Activated T-cell treated with anti-CD3 and anti-CD28 coated beads, Interleukin-2, amount 50 U/mL, for 4 hours (primary cell): Measurements from ENCODE around the gene TAX1BP3. TPM values are rescaled to one million over a fixed set of nuclear protein-coding genes. Genes with fewer than 3 reads are reported as not detected.
A peak's percentile ranks its signal among the peaks of the same experiment; 100 is the strongest.

ENCODE experiments used
- ATAC-seq, 2 donors: fragments of 200-7000 bp; cut with Tn5 transposase; one replicate each; pipeline ENCODE4 v1.10.0; 2021
- DNase-seq: peaks from one replicate; pipeline ENCODE4 v3.0.0-alpha.2; 2020
- H3K27me3 Mint-ChIP-seq: one replicate; pipeline ENCODE4 v1.8.0; 2021; ENCODE audit warnings: low read depth, mixed read lengths
- H3K36me3 Mint-ChIP-seq: one replicate; pipeline ENCODE4 v1.8.0; 2022; ENCODE audit warnings: mixed read lengths; ENCODE audit not compliant: insufficient read depth
- H3K4me1 Mint-ChIP-seq: one replicate; pipeline ENCODE4 v1.8.0; 2021; ENCODE audit warnings: low read depth, mixed read lengths
- H3K4me3 Mint-ChIP-seq: one replicate; pipeline ENCODE4 v1.8.0; 2021; ENCODE audit warnings: mild to moderate bottlenecking, moderate library complexity, mixed read lengths
- H3K9me3 Mint-ChIP-seq: one replicate; pipeline ENCODE4 v1.8.0; 2021; ENCODE audit warnings: mixed read lengths
- total RNA-seq, 3 donors: library from RNA; stranded (reverse); gene quantifications; one replicate each; pipeline ENCODE4 v1.2.1, GENCODE V29; 2021

The TAX1BP3 gene
- total RNA-seq, 3 donors from 2014 or later: 8.9 to 10.6 (median 9.2) TPM

- no peak for DNase-seq
- H3K36me3 Mint-ChIP-seq: peaks cover 3% of the 10 kb centered on the region
- peaks cover 7% of the 10 kb centered on the region for H3K4me1 Mint-ChIP-seq
- H3K27me3 Mint-ChIP-seq: no peaks in the 10 kb centered on the region
- H3K9me3 Mint-ChIP-seq: no peaks in the 10 kb centered on the region
- H3K4me3 Mint-ChIP-seq: no peak overlapping the region
- ATAC-seq: no peak
Measured at GRCh38 chr17:3678821-3679530, 10.6 kb upstream of the TAX1BP3 start.

DNA sequence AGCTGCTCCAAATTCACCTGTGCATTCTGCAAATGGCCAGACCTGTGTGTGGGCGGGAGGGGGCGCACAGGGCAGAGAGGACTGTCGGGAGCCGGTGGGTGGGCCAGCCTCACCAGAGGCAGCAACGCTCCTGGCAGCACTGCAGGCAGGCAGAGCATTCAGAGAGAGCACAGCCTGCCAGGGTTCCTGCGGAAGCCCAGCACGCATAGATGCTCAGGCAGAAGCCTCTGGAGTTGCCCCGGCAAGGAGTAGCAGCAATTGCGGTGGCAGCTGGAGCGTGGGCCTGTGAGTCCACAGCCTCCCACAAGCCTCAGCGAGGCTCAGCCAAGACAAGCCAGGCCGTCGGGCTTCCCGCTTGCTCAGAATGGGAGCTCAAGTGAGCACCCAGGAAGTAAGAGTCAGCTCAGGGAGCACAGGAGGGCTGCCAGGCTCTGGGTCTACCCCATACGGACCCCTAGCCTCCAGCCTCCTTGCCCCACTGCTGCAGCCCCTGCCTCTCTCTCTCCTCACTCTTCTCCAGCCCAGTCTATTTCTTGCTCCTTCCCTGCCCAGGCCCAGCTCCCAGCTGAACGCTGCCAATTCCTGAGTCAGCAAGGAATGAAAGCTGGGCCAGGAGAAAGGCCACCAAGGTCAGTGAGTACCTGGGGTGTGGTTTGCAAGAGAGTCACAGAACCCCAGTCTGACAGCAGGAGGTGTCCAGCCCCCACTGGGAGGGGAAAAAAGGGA is 9.9 kb upstream of the TAX1BP3 start:
- Mint-ChIP-seq H3K36me3 (peaks cover 3% of the 10 kb centered on the region), H3K27me3 (no peaks in the 10 kb centered on the region), H3K9me3 (no peaks in the 10 kb centered on the region), H3K4me3 (no peak overlapping the region), H3K4me1 (peaks cover 5% of the 10 kb centered on the region)
- ATAC-seq (no peak), DNase-seq (no peak)

DNA sequence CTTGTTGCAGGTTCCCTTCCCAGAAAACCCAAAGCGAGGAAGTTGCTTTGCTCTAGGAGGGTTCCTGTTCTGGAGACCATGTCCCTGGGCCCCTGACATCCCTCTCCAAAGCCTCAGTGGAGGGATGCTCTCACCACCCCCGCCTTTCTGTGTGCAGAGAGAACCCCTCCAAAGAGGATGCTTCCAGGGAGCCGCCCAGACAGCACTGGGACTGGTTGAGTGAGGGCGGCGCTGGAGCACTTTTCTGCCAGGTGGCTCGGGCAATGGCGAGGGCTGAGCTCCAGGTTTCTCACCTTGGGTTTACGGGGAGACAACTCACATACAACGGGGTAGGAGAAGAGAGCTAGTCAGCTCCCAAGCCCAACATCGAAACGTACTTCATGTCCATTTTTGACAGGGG is 7.5 kb upstream of the TAX1BP3 start:
- ATAC-seq (no peak), DNase-seq (no peak)
- no peaks in the 10 kb centered on the region for H3K4me1 Mint-ChIP-seq
- no peaks in the 10 kb centered on the region for H3K9me3 Mint-ChIP-seq
- no peaks in the 10 kb centered on the region for H3K27me3 Mint-ChIP-seq
- peaks cover 3% of the 10 kb centered on the region for H3K36me3 Mint-ChIP-seq
- no peak overlapping the region for H3K4me3 Mint-ChIP-seq

DNA sequence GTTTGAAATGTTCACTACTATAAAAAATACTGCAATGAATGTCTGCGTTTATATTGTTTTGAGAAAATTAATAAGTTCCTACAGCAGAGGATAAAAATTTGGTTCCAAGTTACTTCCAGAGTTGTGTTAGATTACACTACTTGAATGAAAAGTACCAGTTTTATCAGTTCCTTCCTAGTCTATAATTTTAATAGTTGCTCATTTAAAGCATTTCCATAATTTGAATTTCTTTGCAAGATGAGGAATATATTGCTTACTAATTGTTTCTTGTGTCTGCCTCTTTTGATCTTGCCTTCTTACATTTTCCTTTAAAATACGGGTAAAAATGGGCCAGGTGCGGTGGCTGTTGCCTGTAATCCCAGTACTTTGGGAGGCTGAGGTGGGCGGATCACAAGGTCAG is 4.2 kb upstream of the TAX1BP3 start:
- Mint-ChIP-seq H3K9me3 (no peaks in the 10 kb centered on the region), H3K27me3 (no peaks in the 10 kb centered on the region)
- no peak for DNase-seq

GRCh38 chr17:3669548-3669947 is 1.2 kb upstream of the TAX1BP3 start:
- H3K27me3 Mint-ChIP-seq: no peaks in the 10 kb centered on the region
- H3K9me3 Mint-ChIP-seq: no peaks in the 10 kb centered on the region
- H3K4me3 Mint-ChIP-seq: peak overlapping the region; percentile 94
- no peaks in the 10 kb centered on the region for H3K36me3 Mint-ChIP-seq
- no peak for DNase-seq
- no peak for ATAC-seq
- peaks cover 19% of the 10 kb centered on the region for H3K4me1 Mint-ChIP-seq

More for the DNA sequence above, 4.2 kb upstream of the TAX1BP3 start:
- ATAC-seq: no peak
- Mint-ChIP-seq H3K4me3 (no peak overlapping the region), H3K4me1 (peaks cover 9% of the 10 kb centered on the region), H3K36me3 (peaks cover 3% of the 10 kb centered on the region)

DNA sequence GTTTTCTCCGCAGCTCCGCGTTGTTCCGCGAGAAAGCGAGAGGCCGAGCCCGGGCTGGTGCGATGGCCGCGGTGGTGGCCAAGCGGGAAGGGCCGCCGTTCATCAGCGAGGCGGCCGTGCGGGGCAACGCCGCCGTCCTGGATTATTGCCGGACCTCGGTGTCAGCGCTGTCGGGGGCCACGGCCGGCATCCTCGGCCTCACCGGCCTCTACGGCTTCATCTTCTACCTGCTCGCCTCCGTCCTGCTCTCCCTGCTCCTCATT is 638 bp upstream of the TAX1BP3 start:
- Mint-ChIP-seq H3K9me3 (no peaks in the 10 kb centered on the region), H3K4me3 (peak overlapping the region; percentile 94), H3K36me3 (no peaks in the 10 kb centered on the region), H3K4me1 (peaks cover 19% of the 10 kb centered on the region), H3K27me3 (no peaks in the 10 kb centered on the region)
- DNase-seq: no peak
- ATAC-seq: no peak

DNA sequence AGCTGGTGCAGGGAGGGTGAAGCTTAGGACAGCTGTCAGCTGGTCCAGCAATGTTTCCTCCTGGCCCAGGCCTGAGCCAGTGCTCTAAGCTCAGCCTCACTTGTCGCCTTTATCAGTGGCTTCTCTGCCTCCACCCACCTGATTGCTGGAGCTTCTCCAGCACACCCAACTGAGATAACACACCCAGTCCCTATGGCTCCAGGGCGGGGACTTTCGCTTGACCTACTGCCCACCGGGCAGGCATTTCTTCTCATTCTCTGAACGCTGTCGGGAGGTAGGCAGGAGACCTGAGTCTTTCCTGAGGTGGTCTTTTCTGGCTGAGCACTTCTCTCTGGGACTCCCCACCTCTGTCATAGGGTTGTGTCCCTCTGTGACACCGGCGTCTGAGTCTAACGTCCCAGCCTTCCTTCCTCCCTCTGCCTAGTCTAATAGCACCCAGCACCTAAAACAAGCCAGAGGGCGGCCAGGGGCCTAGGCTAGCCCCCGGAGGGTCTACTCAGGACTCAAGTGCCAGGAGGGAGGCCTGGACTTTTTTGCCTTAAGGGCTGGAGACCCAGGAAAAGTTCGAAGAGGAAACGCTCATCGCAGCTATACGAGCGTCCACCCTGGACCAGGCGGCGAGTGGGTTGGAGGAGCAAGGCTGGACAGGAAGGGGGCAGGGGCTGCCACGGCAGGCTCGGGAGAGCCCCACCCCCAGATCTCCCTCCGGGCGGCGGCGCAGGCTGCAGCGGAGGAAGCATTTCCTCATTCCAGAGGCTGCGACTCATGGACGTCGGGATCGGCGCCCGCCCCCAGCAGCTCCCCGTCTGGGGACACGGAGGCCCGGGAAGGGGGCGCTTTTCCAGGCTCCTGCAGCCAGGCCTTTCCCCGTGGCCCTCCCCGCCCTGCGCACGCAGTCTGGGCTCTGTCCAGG is 756 bp downstream of the TAX1BP3 start:
- Mint-ChIP-seq H3K9me3 (no peaks in the 10 kb centered on the region), H3K4me3 (peak overlapping the region; percentile 94)
- ATAC-seq: peak; percentile 1 to 3

DNA sequence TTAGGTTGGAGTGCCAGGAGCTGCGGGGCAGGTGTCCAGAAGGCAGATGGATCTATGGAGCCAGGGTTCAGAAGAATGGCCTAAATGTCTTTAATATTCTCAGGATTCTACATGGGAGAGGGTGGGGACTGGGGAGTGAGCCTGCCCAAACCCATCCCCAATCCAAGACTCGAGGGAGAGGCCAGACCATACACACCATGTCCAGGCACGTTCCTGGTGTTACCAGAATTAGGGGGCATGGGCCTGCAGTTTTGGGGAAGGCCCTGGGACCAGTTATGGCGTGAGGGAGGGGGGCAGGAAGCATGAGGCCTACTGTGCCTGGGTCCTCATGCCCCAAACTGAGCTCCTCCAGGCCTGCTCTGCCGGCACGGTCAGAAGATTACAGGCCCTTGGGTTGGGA is 1.9 kb downstream of the TAX1BP3 start:
- no peaks in the 10 kb centered on the region for H3K9me3 Mint-ChIP-seq
- DNase-seq: no peak
- no peaks in the 10 kb centered on the region for H3K36me3 Mint-ChIP-seq

More for the DNA sequence above, 756 bp downstream of the TAX1BP3 start:
- no peaks in the 10 kb centered on the region for H3K36me3 Mint-ChIP-seq
- no peaks in the 10 kb centered on the region for H3K27me3 Mint-ChIP-seq
- DNase-seq: peak; percentile 10
- H3K4me1 Mint-ChIP-seq: peaks cover 19% of the 10 kb centered on the region

DNA sequence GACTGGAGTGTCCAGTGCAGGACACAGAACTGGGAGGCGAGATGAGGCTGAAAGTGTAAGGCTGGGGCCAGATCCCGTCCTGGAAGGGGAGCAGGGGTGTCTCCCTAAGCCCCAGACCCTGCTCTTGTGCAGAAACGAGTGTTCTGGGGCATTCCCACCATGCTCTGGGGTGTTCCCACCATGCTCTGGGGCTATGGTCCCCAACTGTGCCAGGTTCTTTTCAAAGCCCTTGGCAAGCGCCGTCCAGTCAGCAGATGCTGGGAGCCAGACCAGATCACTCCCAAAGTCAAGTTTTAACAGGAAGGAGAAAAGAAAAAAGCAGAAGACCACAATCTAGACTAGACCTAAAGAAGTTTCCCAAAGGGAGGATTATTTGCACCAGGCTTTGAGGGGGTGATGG is 2.5 kb downstream of the TAX1BP3 start:
- no peak overlapping the region for H3K4me3 Mint-ChIP-seq
- H3K4me1 Mint-ChIP-seq: peaks cover 19% of the 10 kb centered on the region
- H3K27me3 Mint-ChIP-seq: no peaks in the 10 kb centered on the region
- H3K9me3 Mint-ChIP-seq: no peaks in the 10 kb centered on the region
- no peaks in the 10 kb centered on the region for H3K36me3 Mint-ChIP-seq
- no peak for DNase-seq
- ATAC-seq: no peak

More for the DNA sequence above, 1.9 kb downstream of the TAX1BP3 start:
- no peak for ATAC-seq
- H3K4me3 Mint-ChIP-seq: peak overlapping the region; percentile 8
- H3K27me3 Mint-ChIP-seq: no peaks in the 10 kb centered on the region
- peaks cover 19% of the 10 kb centered on the region for H3K4me1 Mint-ChIP-seq

DNA sequence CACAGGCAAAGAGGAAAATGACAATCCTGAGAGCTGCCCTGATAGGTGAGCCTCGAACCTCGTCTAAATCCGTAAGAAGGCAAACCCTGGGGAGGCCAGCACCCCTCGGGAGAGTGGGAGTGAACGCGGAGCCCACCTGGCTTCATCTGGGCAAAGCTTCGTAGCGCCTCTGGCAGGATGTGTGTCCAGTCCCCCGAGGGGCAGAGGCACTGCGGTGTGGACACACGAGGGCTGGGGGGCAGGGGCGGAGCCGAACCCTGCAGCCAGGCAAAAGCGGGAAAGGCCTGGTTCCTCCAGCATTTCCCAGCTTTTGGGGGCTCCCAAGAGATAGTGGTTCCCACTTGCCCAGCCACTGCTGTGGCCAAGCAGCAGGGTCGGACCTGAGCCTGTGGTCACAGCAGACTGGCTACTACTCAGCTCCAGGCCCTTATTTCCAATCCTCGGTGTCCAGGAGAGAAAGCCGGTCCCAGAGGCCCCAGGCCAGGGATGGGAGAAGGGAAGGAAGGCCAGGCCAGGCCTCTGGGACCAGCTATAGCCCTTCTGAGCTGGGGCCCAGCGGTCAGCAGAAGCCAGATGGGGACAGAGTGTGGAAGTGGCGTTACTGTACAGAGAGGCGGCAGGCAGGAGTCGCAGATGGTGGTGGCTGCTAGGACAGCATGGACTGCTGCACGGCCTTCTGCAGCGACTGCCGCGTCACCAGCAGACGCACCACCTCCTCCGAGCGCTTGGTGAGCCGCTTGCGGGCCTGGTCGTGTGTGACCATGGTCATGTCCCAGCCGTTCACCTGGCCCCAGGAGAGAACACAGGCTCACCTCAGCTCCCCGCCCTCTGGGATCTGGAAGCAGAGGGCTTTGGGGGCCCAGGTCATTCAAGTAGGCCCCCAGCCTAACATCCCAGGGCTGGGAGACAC is 5.0 kb downstream of the TAX1BP3 start:
- Mint-ChIP-seq H3K27me3 (no peaks in the 10 kb centered on the region), H3K4me1 (peaks cover 13% of the 10 kb centered on the region), H3K4me3 (no peak overlapping the region), H3K36me3 (no peaks in the 10 kb centered on the region), H3K9me3 (no peaks in the 10 kb centered on the region)
- no peak for ATAC-seq
- DNase-seq: no peak

GRCh38 chr17:3660311-3660891 is 8.0 kb downstream of the TAX1BP3 start:
- DNase-seq (no peak), ATAC-seq (no peak)
- no peaks in the 10 kb centered on the region for H3K27me3 Mint-ChIP-seq
- no peaks in the 10 kb centered on the region for H3K36me3 Mint-ChIP-seq
- no peaks in the 10 kb centered on the region for H3K4me1 Mint-ChIP-seq
- no peaks in the 10 kb centered on the region for H3K9me3 Mint-ChIP-seq
- no peak overlapping the region for H3K4me3 Mint-ChIP-seq

- Mint-ChIP-seq H3K9me3 (no peaks in the 10 kb centered on the region), H3K36me3 (no peaks in the 10 kb centered on the region), H3K4me1 (no peaks in the 10 kb centered on the region), H3K4me3 (no peak overlapping the region), H3K27me3 (no peaks in the 10 kb centered on the region)
- DNase-seq (no peak), ATAC-seq (no peak)
Measured at GRCh38 chr17:3659541-3660111, 8.8 kb downstream of the TAX1BP3 start.

GRCh38 chr17:3658784-3659449 is 9.5 kb downstream of the TAX1BP3 start:
- no peaks in the 10 kb centered on the region for H3K36me3 Mint-ChIP-seq
- H3K9me3 Mint-ChIP-seq: no peaks in the 10 kb centered on the region
- no peak for DNase-seq
- H3K4me1 Mint-ChIP-seq: no peaks in the 10 kb centered on the region
- no peak for ATAC-seq
- no peaks in the 10 kb centered on the region for H3K27me3 Mint-ChIP-seq
- no peak overlapping the region for H3K4me3 Mint-ChIP-seq
